PC-3 (cell line): ENCODE results near the gene EPN2.

Experiments
- CTCF ChIP-seq: fragments of 300-600 bp; sonication (generic); conservative IDR thresholded peaks from 2 replicates; pipeline ENCODE4 v1.5.1; 2017; ENCODE audit warnings: antibody characterized with exemption, low read depth, mild to moderate bottlenecking, low read length
- EZH2 ChIP-seq: fragments of 300-600 bp; sonication (generic); IDR thresholded peaks from one replicate; pipeline ENCODE4 v1.6.1; 2017; ENCODE audit warnings: antibody characterized with exemption, mild to moderate bottlenecking, low read length; ENCODE audit not compliant: unreplicated experiment
- EZH2phosphoT487 ChIP-seq: fragments of 300-600 bp; sonication (generic); IDR thresholded peaks from 2 replicates; pipeline ENCODE4 v1.6.1; 2018; ENCODE audit warnings: mild to moderate bottlenecking, antibody characterized with exemption, low read length, borderline replicate concordance

- no peak for TF ChIP-seq CTCF
- no peak for TF ChIP-seq EZH2
- no peak for TF ChIP-seq EZH2phosphoT487
Observed at GRCh38 chr17:19345486-19346350, 108.6 kb downstream of the EPN2 start.
